Measurements from ENCODE around the gene AUH.

DNA sequence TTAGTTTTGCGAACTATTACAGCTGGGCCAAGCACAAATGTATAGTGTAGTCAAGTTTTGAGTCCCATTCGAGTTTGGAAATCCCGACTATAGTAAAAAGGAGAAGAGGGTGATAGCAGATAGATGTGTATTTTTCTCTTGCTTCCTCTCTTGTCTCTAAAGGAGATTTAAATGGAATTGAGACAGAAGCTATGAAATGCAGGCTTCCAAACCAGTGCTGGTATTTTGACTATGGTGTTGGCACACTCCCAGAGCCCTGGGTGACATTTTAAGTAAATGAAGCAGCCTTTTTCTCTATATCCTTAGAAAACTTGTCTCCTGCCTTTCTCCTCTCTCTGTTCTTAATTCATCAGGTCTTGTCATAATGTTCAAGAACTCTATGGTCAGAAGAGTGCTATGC lies 17.7 kb upstream of the AUH start:
- TF ChIP-seq POLR2A (IDR thresholded peaks at IDR 0.05) (no peak), POLR2AphosphoS5 (IDR thresholded peaks at IDR 0.05) (no peak)
- TF ChIP-seq, protein P1, sequence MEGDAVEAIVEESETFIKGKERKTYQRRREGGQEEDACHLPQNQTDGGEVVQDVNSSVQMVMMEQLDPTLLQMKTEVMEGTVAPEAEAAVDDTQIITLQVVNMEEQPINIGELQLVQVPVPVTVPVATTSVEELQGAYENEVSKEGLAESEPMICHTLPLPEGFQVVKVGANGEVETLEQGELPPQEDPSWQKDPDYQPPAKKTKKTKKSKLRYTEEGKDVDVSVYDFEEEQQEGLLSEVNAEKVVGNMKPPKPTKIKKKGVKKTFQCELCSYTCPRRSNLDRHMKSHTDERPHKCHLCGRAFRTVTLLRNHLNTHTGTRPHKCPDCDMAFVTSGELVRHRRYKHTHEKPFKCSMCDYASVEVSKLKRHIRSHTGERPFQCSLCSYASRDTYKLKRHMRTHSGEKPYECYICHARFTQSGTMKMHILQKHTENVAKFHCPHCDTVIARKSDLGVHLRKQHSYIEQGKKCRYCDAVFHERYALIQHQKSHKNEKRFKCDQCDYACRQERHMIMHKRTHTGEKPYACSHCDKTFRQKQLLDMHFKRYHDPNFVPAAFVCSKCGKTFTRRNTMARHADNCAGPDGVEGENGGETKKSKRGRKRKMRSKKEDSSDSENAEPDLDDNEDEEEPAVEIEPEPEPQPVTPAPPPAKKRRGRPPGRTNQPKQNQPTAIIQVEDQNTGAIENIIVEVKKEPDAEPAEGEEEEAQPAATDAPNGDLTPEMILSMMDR (IDR thresholded peaks at IDR 0.05): no peak
